DOHH2 (cell line): ENCODE measurements around the gene RRN3.
"Not testable (repeated sequence)": the region's sequence is repeated elsewhere in the genome, so short reads cannot be mapped to it uniquely, and the experiment has no call there.

Experiments used
- H3F3A ChIP-seq: fragments of 200-600 bp; sonication (generic), shearing (Covaris generic); 2 replicates; pipeline ENCODE4 v1.6.0; 2016; ENCODE audit warnings: antibody characterized with exemption, mild to moderate bottlenecking; ENCODE audit not compliant: control insufficient read depth, insufficient read depth
- H3K27ac ChIP-seq: fragments of 200-600 bp; sonication (generic); 2 replicates; pipeline ENCODE4 v1.5.1; 2014; ENCODE audit warnings: low read depth, mild to moderate bottlenecking, low read length, moderate library complexity
- H3K27me3 ChIP-seq: fragments of 200-600 bp; sonication (generic); 2 replicates; pipeline ENCODE4 v1.6.1; 2014; ENCODE audit warnings: mild to moderate bottlenecking, low read length, mixed read lengths; ENCODE audit not compliant: control insufficient read depth
- H3K36me3 ChIP-seq: fragments of 200-600 bp; sonication (generic); 2 replicates; pipeline ENCODE4 v1.6.1; 2014; ENCODE audit warnings: mild to moderate bottlenecking, low read length, moderate library complexity, mixed read lengths; ENCODE audit not compliant: control insufficient read depth
- H3K4me1 ChIP-seq: fragments of 200-600 bp; sonication (generic); 2 replicates; pipeline ENCODE4 v1.6.1; 2014; ENCODE audit warnings: mild to moderate bottlenecking, low read length, mixed read lengths; ENCODE audit not compliant: control insufficient read depth
- H3K4me2 ChIP-seq: fragments of 200-600 bp; sonication (generic); 2 replicates; pipeline ENCODE4 v1.6.0; 2014; ENCODE audit warnings: mild to moderate bottlenecking, low read length, moderate library complexity
- H3K4me3 ChIP-seq: fragments of 200-600 bp; sonication (generic); 2 replicates; pipeline ENCODE4 v1.5.1; 2014; ENCODE audit warnings: mild to moderate bottlenecking, low read length, mixed read lengths
- H3K79me2 ChIP-seq: fragments of 200-600 bp; sonication (generic); 2 replicates; pipeline ENCODE4 v1.6.1; 2014; ENCODE audit warnings: mild to moderate bottlenecking, low read length, mixed read lengths; ENCODE audit not compliant: control insufficient read depth
- H3K9me2 ChIP-seq: fragments of 200-600 bp; sonication (generic); replicated peaks from 2 replicates; pipeline ENCODE4 v1.6.1; 2014; ENCODE audit warnings: mild to moderate bottlenecking, low read length, mixed read lengths; ENCODE audit not compliant: control insufficient read depth
- H3K9me3 ChIP-seq: fragments of 200-600 bp; sonication (generic); 2 replicates; pipeline ENCODE4 v1.6.1; 2014; ENCODE audit warnings: antibody characterized with exemption, low read length, mixed read lengths; ENCODE audit not compliant: control insufficient read depth, insufficient read depth
- H4K20me1 ChIP-seq: fragments of 200-600 bp; sonication (generic); 2 replicates; pipeline ENCODE4 v1.6.0; 2014; ENCODE audit warnings: low read depth, mild to moderate bottlenecking, antibody characterized with exemption, low read length, moderate library complexity; ENCODE audit not compliant: control insufficient read depth, insufficient read depth
- EZH2phosphoT487 ChIP-seq: fragments of 200-600 bp; sonication (generic); IDR thresholded peaks from 2 replicates; pipeline ENCODE4 v1.6.1; 2017; ENCODE audit warnings: borderline replicate concordance, mild to moderate bottlenecking, antibody characterized with exemption, low read length, moderate library complexity, mixed read lengths
- TF ChIP-seq, protein P1 (sequence below): fragments of 200-600 bp; sonication (generic); IDR thresholded peaks from one replicate; pipeline ENCODE4 v1.5.1; 2014; ENCODE audit warnings: antibody characterized with exemption, mild to moderate bottlenecking, low read depth, low read length; ENCODE audit not compliant: poor library complexity, severe bottlenecking

Gene RRN3

GRCh38 chr16:15051387-15051951 is 42.6 kb downstream of the RRN3 start:
- H3K27ac ChIP-seq = no peak overlapping the region
- H3K4me2 ChIP-seq = no peak overlapping the region
- no peaks in the 10 kb centered on the region for H4K20me1 ChIP-seq
- H3K9me3 ChIP-seq = no peaks in the 10 kb centered on the region
- H3K4me3 ChIP-seq = no peak overlapping the region
- no peaks in the 10 kb centered on the region for H3K9me2 ChIP-seq
- H3K27me3 ChIP-seq = no peaks in the 10 kb centered on the region
- no peaks in the 10 kb centered on the region for H3F3A ChIP-seq
- peaks cover 18% of the 10 kb centered on the region for H3K79me2 ChIP-seq
- H3K36me3 ChIP-seq = no peaks in the 10 kb centered on the region
- H3K4me1 ChIP-seq = peaks cover 15% of the 10 kb centered on the region
- TF ChIP-seq, protein P1, sequence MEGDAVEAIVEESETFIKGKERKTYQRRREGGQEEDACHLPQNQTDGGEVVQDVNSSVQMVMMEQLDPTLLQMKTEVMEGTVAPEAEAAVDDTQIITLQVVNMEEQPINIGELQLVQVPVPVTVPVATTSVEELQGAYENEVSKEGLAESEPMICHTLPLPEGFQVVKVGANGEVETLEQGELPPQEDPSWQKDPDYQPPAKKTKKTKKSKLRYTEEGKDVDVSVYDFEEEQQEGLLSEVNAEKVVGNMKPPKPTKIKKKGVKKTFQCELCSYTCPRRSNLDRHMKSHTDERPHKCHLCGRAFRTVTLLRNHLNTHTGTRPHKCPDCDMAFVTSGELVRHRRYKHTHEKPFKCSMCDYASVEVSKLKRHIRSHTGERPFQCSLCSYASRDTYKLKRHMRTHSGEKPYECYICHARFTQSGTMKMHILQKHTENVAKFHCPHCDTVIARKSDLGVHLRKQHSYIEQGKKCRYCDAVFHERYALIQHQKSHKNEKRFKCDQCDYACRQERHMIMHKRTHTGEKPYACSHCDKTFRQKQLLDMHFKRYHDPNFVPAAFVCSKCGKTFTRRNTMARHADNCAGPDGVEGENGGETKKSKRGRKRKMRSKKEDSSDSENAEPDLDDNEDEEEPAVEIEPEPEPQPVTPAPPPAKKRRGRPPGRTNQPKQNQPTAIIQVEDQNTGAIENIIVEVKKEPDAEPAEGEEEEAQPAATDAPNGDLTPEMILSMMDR = no peak
- TF ChIP-seq EZH2phosphoT487 = no peak

DNA sequence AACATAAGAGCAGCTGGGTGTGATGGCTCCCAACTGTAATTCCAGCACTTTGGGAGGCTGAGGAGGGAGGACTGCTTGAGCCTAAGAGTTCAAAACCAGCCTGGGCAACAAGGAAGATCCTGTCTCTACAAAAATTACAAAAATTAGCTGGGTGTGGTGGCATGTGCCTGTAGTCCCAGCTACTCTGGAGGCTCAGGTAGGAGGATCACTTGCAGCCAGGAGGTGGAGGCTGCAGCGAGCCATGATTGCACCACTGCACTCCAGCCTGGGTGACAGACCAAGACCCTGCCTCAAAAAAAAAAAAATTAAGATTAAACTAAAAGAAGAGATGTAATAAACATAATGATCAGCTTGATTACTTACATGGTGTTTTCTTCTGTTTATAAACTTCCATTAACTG is 43.6 kb downstream of the RRN3 start:
- not testable (repeated sequence) for H3K27me3 ChIP-seq, H3K9me2 ChIP-seq, H3K4me2 ChIP-seq, H3F3A ChIP-seq, H3K27ac ChIP-seq, H4K20me1 ChIP-seq, H3K4me3 ChIP-seq, H3K9me3 ChIP-seq, H3K36me3 ChIP-seq
- peaks cover 11% of the 10 kb centered on the region for H3K4me1 ChIP-seq
- peaks cover 17% of the 10 kb centered on the region for H3K79me2 ChIP-seq

- Histone ChIP-seq H3K4me3 (no peak overlapping the region), H3K4me2 (no peak overlapping the region), H3K27ac (no peak overlapping the region), H3K9me3 (no peaks in the 10 kb centered on the region), H3K36me3 (no peaks in the 10 kb centered on the region), H3F3A (no peaks in the 10 kb centered on the region), H3K4me1 (peaks cover 4% of the 10 kb centered on the region), H3K79me2 (peaks cover 9% of the 10 kb centered on the region), H3K27me3 (no peaks in the 10 kb centered on the region), H4K20me1 (no peaks in the 10 kb centered on the region), H3K9me2 (no peaks in the 10 kb centered on the region)
- no peak for TF ChIP-seq EZH2phosphoT487
- TF ChIP-seq, protein P1 = no peak
These were observed 44.4 kb downstream of the RRN3 start for GRCh38 chr16:15049581-15050180.

DNA sequence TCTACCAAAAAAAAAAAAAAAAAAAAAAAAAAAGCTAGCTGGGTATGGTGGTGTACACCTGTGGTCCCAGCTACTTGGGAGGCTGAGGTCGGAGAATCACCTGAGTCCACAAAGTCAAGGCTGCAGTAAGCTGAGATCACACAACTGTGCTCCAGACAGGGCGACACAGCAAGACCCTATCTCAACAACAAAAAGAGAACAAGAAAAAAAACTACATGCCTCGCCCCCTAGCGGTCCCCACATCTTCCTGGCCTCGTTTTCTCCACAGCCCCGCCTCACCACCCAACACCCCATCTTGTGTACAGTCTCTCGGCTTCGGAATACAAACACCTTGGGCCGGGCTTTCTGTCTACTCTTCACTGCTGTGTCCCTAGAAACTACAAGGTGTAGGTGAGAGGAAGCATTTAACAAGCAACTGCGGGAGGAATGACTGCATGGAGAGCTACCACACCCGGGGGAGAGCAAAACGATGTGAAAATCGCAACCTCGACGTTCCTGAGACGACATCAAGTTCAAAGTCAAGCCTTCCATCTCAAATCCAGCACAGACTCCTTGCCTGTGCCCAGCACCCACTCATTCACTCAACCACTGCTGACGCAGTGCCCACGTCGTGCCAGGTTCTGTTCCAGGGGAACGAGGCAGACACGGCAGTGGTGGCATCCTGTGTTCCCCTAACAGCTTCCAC is 47.2 kb downstream of the RRN3 start:
- no peaks in the 10 kb centered on the region for H3K4me1 ChIP-seq
- no peaks in the 10 kb centered on the region for H3K9me3 ChIP-seq
- no peaks in the 10 kb centered on the region for H3K36me3 ChIP-seq
- H3K79me2 ChIP-seq = no peaks in the 10 kb centered on the region
- H3K9me2 ChIP-seq = no peaks in the 10 kb centered on the region
- H3K27me3 ChIP-seq = no peaks in the 10 kb centered on the region
- no peak for TF ChIP-seq EZH2phosphoT487
- TF ChIP-seq, protein P1 = no peak
- no peak overlapping the region for H3K27ac ChIP-seq
- no peak overlapping the region for H3K4me2 ChIP-seq
- no peaks in the 10 kb centered on the region for H3F3A ChIP-seq
- no peaks in the 10 kb centered on the region for H4K20me1 ChIP-seq
- H3K4me3 ChIP-seq = no peak overlapping the region

DNA sequence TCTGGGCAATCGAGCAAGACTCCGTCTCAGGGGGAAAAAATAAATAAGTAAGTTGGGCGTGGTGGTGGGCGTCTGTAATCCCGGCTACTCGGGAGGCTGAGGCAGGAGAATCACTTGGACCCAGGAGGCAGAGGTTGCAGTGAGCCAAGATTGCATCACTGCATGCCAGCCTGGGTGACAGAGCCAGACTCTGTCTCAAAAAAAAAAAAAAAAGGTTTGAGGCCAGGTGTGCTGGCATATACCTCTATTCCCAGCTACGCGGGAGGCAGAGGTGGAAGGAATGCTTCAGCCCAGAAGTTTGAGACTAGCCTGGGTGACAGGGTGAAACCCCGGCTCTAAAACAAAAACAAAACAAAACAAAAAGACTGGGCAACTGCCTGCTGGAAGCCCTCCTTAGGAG is 48.8 kb downstream of the RRN3 start:
- H3K36me3 ChIP-seq, H3K9me2 ChIP-seq, H3K27me3 ChIP-seq, H4K20me1 ChIP-seq, H3K79me2 ChIP-seq, H3K27ac ChIP-seq, H3K4me2 ChIP-seq, H3F3A ChIP-seq, H3K4me1 ChIP-seq, H3K4me3 ChIP-seq, H3K9me3 ChIP-seq: not testable (repeated sequence)
